Endodermal cell (in vitro differentiated cells): ENCODE measurements around the gene G3BP2. TPM values are rescaled to one million over a fixed set of nuclear protein-coding genes. Genes with fewer than 3 reads are reported as not detected.
"Not testable (repeated sequence)": the region's sequence is repeated elsewhere in the genome, so short reads cannot be mapped to it uniquely, and the experiment has no call there.

Experiments
- DNase-seq: peaks from one replicate; pipeline ENCODE4 v3.0.0-alpha.2; 2017
- H3K27ac ChIP-seq: 2 replicates; pipeline ENCODE4 v1.5.1; 2013; ENCODE audit warnings: mild to moderate bottlenecking, low read depth, low read length, moderate library complexity
- H3K27me3 ChIP-seq: 2 replicates; pipeline ENCODE4 v1.6.1; 2013; ENCODE audit warnings: mild to moderate bottlenecking, low read length, moderate library complexity; ENCODE audit not compliant: insufficient read depth, control insufficient read depth, poor library complexity, severe bottlenecking
- H3K36me3 ChIP-seq: 2 replicates; pipeline ENCODE4 v1.7.0; 2013; ENCODE audit warnings: mild to moderate bottlenecking, low read length, moderate library complexity; ENCODE audit not compliant: control insufficient read depth, insufficient read depth
- H3K4me1 ChIP-seq: one replicate; pipeline ENCODE4 v1.7.0; 2013; ENCODE audit warnings: low read length; ENCODE audit not compliant: control insufficient read depth, insufficient read depth
- H3K4me3 ChIP-seq: 2 replicates; pipeline ENCODE4 v1.5.1; 2013; ENCODE audit warnings: mild to moderate bottlenecking, low read length, moderate library complexity
- H3K9ac ChIP-seq: 2 replicates; pipeline ENCODE4 v1.6.1; 2013; ENCODE audit warnings: mild to moderate bottlenecking, low read length, moderate library complexity; ENCODE audit not compliant: poor library complexity, severe bottlenecking; ENCODE audit errors: extremely low read depth
- H3K9me3 ChIP-seq: 2 replicates; pipeline ENCODE4 v1.6.1; 2013; ENCODE audit warnings: mild to moderate bottlenecking, low read length, moderate library complexity; ENCODE audit not compliant: control insufficient read depth
- H3K27ac Mint-ChIP-seq: 2 replicates; pipeline ENCODE4 v1.8.0; 2020; ENCODE audit warnings: mixed read lengths
- H3K27me3 Mint-ChIP-seq: 2 replicates; pipeline ENCODE4 v1.8.0; 2021; ENCODE audit warnings: mild to moderate bottlenecking, mixed read lengths; ENCODE audit not compliant: insufficient read depth
- H3K36me3 Mint-ChIP-seq: 2 replicates; pipeline ENCODE4 v1.8.0; 2020; ENCODE audit warnings: low read depth, mixed read lengths
- H3K4me1 Mint-ChIP-seq: 2 replicates; pipeline ENCODE4 v1.8.0; 2020; ENCODE audit warnings: mixed read lengths
- H3K4me3 Mint-ChIP-seq: 2 replicates; pipeline ENCODE4 v1.8.0; 2020; ENCODE audit warnings: mild to moderate bottlenecking, moderate library complexity, mixed read lengths
- H3K9me3 Mint-ChIP-seq: 2 replicates; pipeline ENCODE4 v1.8.0; 2020; ENCODE audit warnings: mild to moderate bottlenecking, mixed read lengths
- CTCF ChIP-seq: fragments of 200-600 bp; sonication (generic); conservative IDR thresholded peaks from 2 replicates; pipeline ENCODE4 v1.5.0; 2021; ENCODE audit warnings: antibody characterized with exemption, mild to moderate bottlenecking
- WGBS, 2 experiments: methylation state at CpG; one replicate each; pipeline versions ENCODE4 v1.1.5 to v1.1.7; 2013; ENCODE audit warnings: missing lambda C conversion rate in 2 of 2, mixed read lengths in 1 of 2; ENCODE audit not compliant: insufficient coverage in 1 of 2, insufficient read length in 1 of 2; 5-methylcytosine and 5-hydroxymethylcytosine counted together
- total RNA-seq, 2 donors: library from RNA; stranded (reverse); fragmentation: NEBNext Ultra II Directional in 1 of 2; extraction: Animal tissue kit (Norgen Biotek cat#: 25700) in 1 of 2; gene quantifications; 2 replicates in 1 of 2; 3 replicates in 1 of 2; pipeline ENCODE4 v1.2.1, GENCODE V29; 2021

The G3BP2 gene
- total RNA-seq, 2 donors from 2014 or later = 176 to 183 TPM

- H3K36me3 Mint-ChIP-seq = peaks cover 2% of the 10 kb centered on the region
- no peaks in the 10 kb centered on the region for H3K9me3 Mint-ChIP-seq
- H3K4me1 Mint-ChIP-seq = peaks cover 38% of the 10 kb centered on the region
- Histone ChIP-seq H3K9ac (no peak overlapping the region), H3K27ac (no peak overlapping the region), H3K27me3 (no peaks in the 10 kb centered on the region), H3K9me3 (no peaks in the 10 kb centered on the region), H3K4me1 (peaks cover 7% of the 10 kb centered on the region), H3K36me3 (no peaks in the 10 kb centered on the region), H3K4me3 (peak overlapping the region; percentile 51)
- no peak overlapping the region for H3K27ac Mint-ChIP-seq
- DNase-seq = no peak
- H3K27me3 Mint-ChIP-seq = no peaks in the 10 kb centered on the region
- TF ChIP-seq CTCF = no peak
- no peak overlapping the region for H3K4me3 Mint-ChIP-seq
These were observed 4.6 kb downstream of the G3BP2 start for GRCh38 chr4:75668596-75668995.

DNA sequence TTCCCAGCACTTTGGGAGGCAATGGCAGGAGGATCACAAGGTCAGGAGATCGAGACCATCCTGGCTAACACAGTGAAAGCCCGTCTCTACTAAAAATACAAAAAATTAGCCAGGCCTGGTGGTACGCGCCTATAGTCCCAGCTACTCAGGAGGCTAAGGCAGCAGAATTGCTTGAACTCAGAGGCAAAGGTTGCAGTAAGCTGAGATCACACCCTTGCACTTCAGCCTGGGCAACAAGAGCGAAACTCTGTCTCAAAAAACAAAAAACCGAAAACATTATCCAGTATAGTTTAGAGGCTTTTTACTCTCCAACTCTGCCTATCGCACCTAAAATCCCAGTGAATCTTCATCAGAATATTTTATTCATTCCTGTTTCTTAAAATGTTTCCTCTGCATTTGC lies 5.6 kb downstream of the G3BP2 start:
- WGBS, 2 experiments = 84 to 88% methylated on average over 7 of the region's 7 CpGs
- DNase-seq, H3K9me3 ChIP-seq, H3K27me3 ChIP-seq, H3K27me3 Mint-ChIP-seq, H3K9ac ChIP-seq, H3K27ac ChIP-seq, H3K27ac Mint-ChIP-seq, H3K36me3 Mint-ChIP-seq, H3K4me3 Mint-ChIP-seq, H3K36me3 ChIP-seq, H3K4me1 ChIP-seq, H3K9me3 Mint-ChIP-seq: not testable (repeated sequence)
- H3K4me3 ChIP-seq = peak overlapping the region; percentile 51
- peaks cover 38% of the 10 kb centered on the region for H3K4me1 Mint-ChIP-seq

GRCh38 chr4:75666299-75666698 lies 6.9 kb downstream of the G3BP2 start:
- H3K4me3 Mint-ChIP-seq = no peak overlapping the region
- no peak overlapping the region for H3K27ac ChIP-seq
- no peaks in the 10 kb centered on the region for H3K9me3 ChIP-seq
- TF ChIP-seq CTCF = no peak
- no peaks in the 10 kb centered on the region for H3K9me3 Mint-ChIP-seq
- H3K4me1 Mint-ChIP-seq = peaks cover 32% of the 10 kb centered on the region
- no peak overlapping the region for H3K9ac ChIP-seq
- no peaks in the 10 kb centered on the region for H3K27me3 Mint-ChIP-seq
- WGBS, 2 experiments = 95 to 100% methylated on average over 2 to 4 of the region's 4 CpGs
- H3K27me3 ChIP-seq = no peaks in the 10 kb centered on the region
- no peak overlapping the region for H3K4me3 ChIP-seq
- H3K36me3 ChIP-seq = peaks cover 15% of the 10 kb centered on the region
- no peak for DNase-seq
- peaks cover 15% of the 10 kb centered on the region for H3K36me3 Mint-ChIP-seq
- H3K4me1 ChIP-seq = peaks cover 7% of the 10 kb centered on the region
- H3K27ac Mint-ChIP-seq = no peak overlapping the region

- H3K27ac ChIP-seq, H3K4me3 ChIP-seq, H3K9me3 ChIP-seq, H3K4me3 Mint-ChIP-seq, H3K27me3 Mint-ChIP-seq, H3K27ac Mint-ChIP-seq, H3K9me3 Mint-ChIP-seq, DNase-seq, H3K9ac ChIP-seq, H3K27me3 ChIP-seq, H3K4me1 ChIP-seq: not testable (repeated sequence)
- 98 to 100% methylated on average over 3 of the region's 3 CpGs for WGBS, 2 experiments
- peaks cover 29% of the 10 kb centered on the region for H3K36me3 Mint-ChIP-seq
- peaks cover 31% of the 10 kb centered on the region for H3K36me3 ChIP-seq
- peaks cover 25% of the 10 kb centered on the region for H3K4me1 Mint-ChIP-seq
These were observed 8.6 kb downstream of the G3BP2 start for GRCh38 chr4:75664604-75665003.
